SKM-1 treated with dmso at 0.1 percent for 144 hours (cell line): ENCODE data around the gene SYT7.
A peak's percentile ranks its signal among the peaks of the same experiment; 100 is the strongest.

ENCODE experiments used
- DNase-seq: peaks from one replicate; lab custom pipeline; 2025; ENCODE audit not compliant: unreplicated experiment; lab: John Stamatoyannopoulos, UW

The SYT7 gene

DNA sequence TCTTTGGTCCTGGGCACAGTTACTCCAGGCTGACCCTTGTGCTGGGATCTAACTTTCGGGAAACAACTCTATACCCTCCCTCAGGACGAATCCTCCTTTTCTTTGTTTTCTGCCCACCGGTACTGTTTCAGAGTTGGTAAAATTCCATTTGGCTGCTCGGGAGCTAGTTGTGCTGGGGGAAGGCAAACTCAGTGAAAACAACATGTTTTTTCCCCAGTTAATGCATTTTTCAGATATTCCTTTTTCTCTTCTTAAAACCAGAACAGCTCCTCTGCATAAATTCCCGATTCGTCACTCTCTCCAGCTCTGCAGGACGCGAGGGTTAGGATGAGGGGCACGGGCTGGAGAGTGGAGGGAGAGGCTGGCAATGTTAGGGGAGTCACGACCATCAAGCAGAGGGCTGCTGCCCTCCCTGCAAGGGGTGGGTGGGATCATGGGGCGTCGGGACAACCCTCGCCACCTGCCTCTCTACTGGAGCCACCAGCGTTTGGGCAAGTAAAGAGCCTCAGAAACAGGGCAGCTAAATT is 41.0 kb downstream of the SYT7 start:
- no peak for DNase-seq

DNA sequence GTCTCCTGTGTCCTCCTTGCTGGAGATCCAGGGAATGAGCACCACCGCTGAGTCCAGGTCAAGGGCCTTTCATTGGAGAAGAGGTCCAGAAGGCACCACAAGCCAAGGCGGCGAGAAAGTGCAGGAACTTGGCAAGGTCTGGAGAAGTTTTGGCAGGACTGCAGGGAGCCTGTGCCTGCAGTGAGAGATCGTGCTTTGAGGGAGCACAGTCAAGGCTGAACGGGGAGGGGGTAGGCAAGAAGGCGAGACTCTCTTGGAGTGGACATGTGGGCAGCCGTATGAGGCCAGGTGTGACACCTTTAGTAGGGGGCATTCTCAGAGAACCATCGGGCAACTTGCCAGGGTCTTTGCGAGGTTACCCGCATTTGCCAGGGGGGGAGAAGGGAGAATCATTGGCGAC is 41.9 kb downstream of the SYT7 start:
- no peak for DNase-seq

- DNase-seq: no peak
Observed at GRCh38 chr11:61538636-61538961, 42.3 kb downstream of the SYT7 start.

GRCh38 chr11:61537326-61537725 is 43.5 kb downstream of the SYT7 start:
- no peak for DNase-seq

DNA sequence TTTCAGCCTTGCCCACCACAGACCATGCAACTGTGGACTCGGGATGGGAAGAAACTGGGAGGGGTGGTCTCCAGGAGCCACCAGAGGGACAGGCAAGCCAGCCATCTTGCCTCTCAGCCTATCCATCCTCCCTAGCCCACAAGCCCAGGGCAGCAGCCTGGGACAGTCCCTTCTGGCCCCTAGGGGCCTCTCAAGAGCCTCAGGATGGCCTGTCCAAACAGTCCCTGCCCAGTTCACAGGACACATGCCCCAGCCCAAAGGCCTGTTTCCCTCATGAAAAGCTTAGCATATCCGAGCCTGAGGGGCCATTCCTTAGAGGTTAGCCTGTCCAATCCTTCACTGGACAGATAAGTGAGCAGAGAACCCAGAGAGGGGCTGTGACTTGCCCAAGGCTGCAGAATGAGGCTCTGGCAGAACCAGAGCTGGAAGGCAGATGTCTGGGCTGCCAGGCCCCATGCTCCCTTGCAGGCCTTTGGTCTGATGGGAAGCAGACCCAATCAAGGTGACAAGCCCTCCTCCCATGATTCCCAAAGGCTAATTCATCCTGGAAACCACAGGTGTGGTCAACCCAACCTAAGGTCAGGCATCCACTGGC is 44.1 kb downstream of the SYT7 start:
- no peak for DNase-seq

DNA sequence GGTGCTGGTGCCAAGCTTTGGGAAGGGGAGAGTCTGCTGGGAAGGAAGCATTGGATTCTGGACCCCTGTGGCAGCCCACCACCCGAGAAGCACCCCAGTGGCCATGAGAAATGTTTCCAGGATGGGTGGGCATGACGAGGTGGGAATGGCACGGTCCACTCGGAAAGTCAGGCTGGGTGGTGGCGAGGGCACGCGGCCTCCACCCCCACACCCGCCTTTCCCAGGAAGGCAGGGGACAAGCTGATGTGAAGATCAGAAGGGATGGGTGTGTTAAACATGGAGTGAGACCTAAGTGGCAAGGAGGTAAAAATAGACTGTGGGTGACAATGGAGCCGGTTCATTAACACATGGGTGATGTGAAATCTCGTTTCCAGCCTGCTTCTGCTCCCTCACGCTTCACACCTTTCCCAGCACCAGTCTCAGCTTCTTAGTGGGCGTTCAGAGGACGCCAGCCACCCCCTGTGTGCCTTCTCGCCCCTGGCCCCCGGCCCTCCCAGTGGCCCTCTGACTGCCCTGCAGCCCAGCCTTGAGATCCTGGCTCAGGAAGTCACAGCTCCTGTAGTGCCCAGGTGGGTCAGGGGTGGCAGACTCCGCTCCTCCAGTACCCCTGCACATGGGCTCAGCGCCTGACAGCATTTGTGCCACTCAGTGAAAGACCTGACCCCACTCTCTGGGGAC is 44.7 kb downstream of the SYT7 start:
- no peak for DNase-seq

- DNase-seq: no peak
Observed at GRCh38 chr11:61534933-61535839, 45.7 kb downstream of the SYT7 start.

DNA sequence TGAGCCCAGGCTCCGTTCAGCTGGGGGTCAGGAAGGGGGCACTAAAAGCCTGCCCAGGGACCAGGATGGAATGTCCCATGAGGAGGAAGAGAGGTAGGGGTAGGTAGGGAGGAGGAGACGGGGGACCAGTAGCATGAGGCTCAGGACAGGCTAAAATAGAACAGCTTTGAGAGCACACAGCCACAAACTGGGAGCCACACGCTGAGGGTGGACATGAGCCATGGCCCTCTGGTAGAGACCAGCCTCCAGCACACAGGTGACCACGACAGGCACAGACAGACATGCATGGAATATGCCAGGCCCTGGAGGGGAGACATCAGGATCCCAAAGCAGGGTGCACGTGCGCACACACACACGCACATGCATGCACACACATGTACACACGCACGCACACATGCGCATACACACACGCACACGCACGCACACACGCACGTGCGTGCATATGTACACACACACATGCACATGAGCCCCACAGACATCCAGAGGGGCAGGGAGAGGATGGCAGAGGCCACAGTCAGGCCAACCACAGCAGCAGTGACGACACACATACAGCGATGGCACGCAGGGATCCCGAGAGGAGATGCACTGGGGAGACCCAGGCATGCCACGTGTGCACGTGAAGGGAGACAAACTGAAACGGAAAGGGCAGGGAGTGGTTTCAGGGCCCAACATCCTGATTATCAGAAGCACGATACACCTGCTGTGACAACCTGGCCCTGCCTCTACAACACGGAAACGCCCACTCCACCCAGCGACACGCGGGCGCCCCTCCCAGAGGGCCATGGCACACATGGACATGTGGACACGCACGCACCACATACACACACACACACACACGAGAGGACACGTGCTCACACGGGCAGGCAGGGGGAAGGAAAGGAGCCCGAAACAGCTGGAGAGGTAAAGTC is 46.6 kb downstream of the SYT7 start:
- DNase-seq: no peak

GRCh38 chr11:61533401-61533800 is 47.5 kb downstream of the SYT7 start:
- DNase-seq: no peak

DNA sequence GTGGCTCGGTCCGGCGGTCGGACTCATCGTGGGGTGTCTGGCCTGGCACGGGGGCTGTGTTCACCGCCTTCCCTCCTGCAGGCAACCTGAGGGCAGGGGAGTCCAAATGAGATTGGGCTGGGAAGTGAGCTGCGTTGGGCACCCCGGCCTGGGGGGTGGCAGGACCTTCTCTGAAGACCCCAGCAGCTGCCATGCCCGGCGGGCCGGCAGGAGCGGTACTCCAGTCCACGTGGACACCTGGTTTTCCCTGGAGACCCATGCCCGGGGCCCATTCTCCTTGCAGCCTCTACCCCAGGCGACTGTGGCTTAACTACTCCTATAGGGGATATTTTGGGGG is 47.9 kb downstream of the SYT7 start:
- no peak for DNase-seq

- peak; percentile 9 for DNase-seq
Observed at GRCh38 chr11:61532134-61533038, 48.5 kb downstream of the SYT7 start.

DNA sequence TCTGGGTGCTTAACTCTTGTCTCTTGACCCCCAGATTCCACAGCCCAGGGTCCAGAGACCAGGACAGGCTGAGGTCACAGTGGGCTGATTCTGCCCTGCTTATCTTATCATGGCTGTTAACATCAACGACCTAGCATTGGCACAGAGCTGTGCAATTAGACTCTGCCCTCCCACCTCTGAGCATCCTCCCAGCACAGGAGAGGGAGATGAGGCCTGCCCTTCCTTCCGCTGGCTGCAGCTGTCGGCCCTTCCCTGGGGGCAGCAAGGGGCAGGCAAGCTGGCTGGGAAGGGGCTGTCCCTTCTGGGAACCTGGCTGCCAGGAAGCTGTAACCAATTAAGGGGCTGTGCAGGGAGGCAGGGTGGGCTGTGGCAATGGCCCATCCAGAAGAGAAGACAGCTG is 49.8 kb downstream of the SYT7 start:
- DNase-seq: no peak

DNA sequence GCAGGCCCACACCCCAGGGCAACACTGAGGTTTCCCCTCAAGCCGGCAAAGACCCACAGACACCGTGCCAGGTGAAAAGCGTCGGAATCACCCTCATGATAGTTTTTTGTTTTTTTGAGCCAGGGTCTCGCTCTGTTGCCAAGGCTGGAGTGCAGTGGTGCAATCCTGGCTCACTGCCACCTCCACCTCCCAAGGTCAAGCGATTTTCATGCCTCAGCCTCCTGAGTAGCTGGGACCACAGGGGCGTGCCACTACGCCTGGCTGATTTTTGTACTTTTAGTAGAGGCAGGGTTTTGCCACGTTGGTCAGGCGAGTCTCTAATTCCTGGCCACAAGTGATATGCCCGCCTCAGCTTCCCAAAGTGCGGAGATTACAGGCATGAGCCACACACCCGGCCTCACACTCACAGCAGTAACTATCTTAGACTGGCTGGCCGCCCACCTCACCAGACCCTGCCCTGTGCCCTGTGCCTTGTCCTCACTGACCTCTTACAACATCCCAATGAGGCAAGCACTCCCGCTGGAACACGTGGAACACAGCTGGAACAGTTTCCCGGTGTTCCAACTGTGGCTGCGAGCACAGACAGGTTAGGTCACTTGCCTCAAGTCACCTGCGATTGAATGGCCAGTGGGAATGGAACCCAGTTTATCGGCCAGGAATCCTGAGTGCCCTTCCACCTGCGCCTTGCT is 51.2 kb downstream of the SYT7 start:
- no peak for DNase-seq

DNA sequence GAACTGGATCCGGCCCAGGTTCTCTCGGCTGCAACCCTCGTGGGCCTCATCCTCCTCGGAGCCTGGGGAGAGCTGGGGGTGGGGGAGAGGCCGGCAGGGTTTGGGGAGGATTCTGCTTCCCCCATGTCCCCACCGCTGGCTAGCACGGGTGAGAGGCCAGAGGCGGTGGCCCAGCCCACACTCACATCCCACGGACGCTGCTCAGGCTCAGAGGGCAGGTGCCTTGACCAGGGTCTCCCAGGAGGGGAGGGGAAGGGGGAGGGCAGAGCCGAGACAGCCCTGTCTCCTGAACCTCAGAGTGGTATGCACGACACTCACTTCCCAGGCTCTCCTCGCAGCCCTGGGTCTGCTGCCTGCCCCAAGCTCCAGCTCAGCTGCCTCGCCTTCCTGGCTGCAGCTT is 52.8 kb downstream of the SYT7 start:
- DNase-seq: no peak

DNA sequence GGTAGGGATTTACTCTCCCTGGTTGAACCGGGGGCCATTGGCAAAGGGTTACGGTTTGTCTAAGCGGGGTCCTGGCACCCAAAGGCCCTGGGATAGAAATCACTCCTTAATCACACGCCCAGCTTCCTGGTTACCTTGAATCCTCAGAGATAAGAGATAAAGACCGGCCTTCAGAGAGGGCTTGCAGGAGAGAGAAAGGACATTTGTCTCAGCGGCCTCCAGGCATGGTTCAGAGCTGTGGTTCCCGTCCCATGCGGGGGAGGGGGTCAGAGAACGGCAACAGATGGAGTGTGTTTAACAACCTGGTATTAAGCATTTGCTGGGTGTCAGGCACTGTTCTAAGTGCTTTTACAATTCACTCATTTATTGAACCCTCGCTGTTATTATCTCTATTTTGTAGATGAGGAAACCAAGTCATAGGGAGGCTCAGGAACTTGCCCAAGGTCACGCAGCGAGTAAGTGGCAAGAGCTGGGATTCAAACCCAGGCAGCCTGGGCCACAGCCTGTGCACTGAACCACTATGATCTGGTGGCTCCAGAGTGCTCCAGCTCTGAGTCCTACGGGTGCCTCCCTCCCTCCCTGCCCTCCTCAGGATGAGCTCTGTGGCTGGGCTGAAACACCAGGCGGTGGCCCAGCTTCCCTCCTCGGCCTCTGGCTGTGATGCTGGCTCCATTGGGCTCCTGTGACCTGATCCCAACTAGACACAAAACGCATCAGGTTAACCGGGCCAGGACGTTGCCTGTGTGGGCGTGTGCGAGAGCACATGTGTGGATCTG is 53.7 kb downstream of the SYT7 start:
- no peak for DNase-seq

- DNase-seq: no peak
Observed at GRCh38 chr11:61526229-61526628, 54.6 kb downstream of the SYT7 start.

DNA sequence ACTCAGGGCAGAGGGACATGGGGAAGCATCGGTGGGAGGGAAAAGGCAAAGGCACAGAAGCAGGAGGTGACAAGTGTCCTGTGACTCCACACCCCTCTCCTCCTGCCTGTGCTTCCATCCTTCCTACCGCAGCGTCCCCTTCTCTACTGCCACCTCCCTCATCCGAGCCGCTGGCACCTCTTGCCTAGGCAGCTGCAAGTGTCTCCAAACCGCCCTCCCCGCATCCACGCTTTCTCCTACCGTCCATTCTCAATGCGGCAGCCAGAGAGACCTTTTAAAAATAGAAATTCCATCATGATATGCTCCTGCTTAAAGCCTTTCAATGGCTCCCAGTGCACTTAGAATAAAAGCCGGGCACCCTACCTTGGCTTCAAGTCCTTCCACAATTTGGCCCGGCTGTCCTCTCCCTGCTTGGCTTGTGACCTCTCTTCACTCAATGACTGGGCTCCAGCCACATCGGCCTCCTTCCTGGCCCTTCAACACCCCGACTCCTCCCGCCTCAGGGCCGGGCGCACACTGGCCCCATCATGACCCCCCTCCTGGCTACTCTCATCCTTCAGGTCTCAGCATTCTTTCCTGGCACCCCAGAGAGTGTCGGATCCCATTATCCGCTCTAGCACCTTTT is 55.8 kb downstream of the SYT7 start:
- no peak for DNase-seq

GRCh38 chr11:61524446-61524845 is 56.4 kb downstream of the SYT7 start:
- DNase-seq: no peak
